GM12878 (cell line): ENCODE data around the gene PTPN21.

Experiments
- BCL11A ChIP-seq: IDR thresholded peaks from 2 replicates; pipeline ENCODE4 v1.6.1; 2011; ENCODE audit warnings: low read depth, low read length
- CTCF ChIP-seq, 3 experiments: IDR thresholded peaks in 2 of 3; conservative IDR thresholded peaks in 1 of 3; 2 replicates each; pipeline ENCODE4 v1.5.1; 2011; ENCODE audit warnings: low read depth in 3 of 3, low read length in 3 of 3, mild to moderate bottlenecking in 3 of 3, control low read depth in 2 of 3, moderate library complexity in 2 of 3, inconsistent platforms in 1 of 3, mixed read lengths in 1 of 3; ENCODE audit not compliant: control insufficient read depth in 2 of 3, insufficient read depth in 1 of 3; ENCODE audit errors: extremely low read depth in 1 of 3
- MAX ChIP-seq: IDR thresholded peaks from 2 replicates; pipeline ENCODE4 v1.6.1; 2012; ENCODE audit warnings: low read depth, low read length, improper control_type of control experiment

- TF ChIP-seq MAX (no peak), BCL11A (no peak), CTCF (IDR thresholded peaks at IDR 0.05 in 2 of 3, conservative IDR thresholded peaks at IDR 0.05 in 1 of 3; ENCODE audit: control insufficient read depth in 2 of 3, extremely low read depth in 1 of 3, insufficient read depth in 1 of 3, low read depth in 3 of 3, low read length in 3 of 3) (no peak)
Measured at GRCh38 chr14:88588081-88588480, 33.3 kb upstream of the PTPN21 start.
